SK-N-SH (cell line): ENCODE results near the gene SND1.

ENCODE experiments used
- EP300 ChIP-seq, 2 experiments: IDR thresholded peaks; 2 replicates each; pipeline versions ENCODE4 v1.4.0 to v1.6.1; 2012; ENCODE audit warnings: borderline replicate concordance in 1 of 2, low read depth in 1 of 2, low read length in 1 of 2
- POLR2AphosphoS5 ChIP-seq: IDR thresholded peaks from 2 replicates; pipeline ENCODE4 v1.6.1; 2012; ENCODE audit warnings: low read depth, low read length
- RFX5 ChIP-seq: IDR thresholded peaks from 2 replicates; pipeline ENCODE4 v1.6.1; 2012; ENCODE audit warnings: mild to moderate bottlenecking, improper control_type of control experiment, low read length
- SMC3 ChIP-seq: IDR thresholded peaks from 2 replicates; pipeline ENCODE4 v1.6.1; 2012; ENCODE audit warnings: low read depth, low read length, improper control_type of control experiment
- TCF12 ChIP-seq: IDR thresholded peaks from 2 replicates; pipeline ENCODE4 v1.4.0; 2012
- TF ChIP-seq, protein P1 (sequence below): fragments of 200-600 bp; sonication (generic); IDR thresholded peaks from 2 replicates; pipeline ENCODE4 v1.6.1; 2017; ENCODE audit warnings: antibody characterized with exemption, mild to moderate bottlenecking, moderate library complexity

DNA sequence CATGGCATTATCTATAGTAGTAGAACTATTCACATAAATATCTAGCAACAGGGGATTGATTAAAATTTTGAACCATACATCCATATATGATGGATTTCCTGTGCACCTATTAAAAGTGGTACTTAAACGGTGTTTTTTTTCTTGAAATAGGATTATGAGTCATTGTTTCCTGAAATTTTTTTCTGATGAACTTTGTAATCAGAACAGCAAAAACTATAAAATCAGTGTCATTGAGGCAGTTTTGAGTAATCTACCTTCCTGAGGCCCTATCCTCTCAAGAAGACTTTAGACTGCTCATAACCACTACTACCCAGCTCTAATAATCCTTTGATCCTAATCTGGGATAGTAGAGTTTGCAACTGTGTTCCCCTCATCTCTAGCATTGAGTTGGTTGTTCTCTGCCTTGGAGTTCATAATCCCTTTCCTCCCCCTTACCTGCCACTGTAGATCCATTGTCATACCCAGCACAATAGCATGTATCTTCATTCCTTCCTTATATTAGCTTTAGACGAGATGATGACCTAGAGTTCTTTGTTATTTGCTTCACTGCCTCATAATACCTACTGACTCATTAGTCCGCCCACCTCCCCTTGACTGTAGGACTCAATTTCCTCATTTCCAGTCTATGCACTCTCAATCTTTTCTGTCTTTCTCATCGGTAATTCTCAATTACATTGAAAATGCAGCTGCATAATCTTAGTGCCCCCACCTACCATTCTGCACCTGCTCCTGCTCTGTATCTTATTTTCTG is 245.9 kb downstream of the SND1 start:
- TF ChIP-seq RFX5 (no peak), TCF12 (no peak), SMC3 (no peak), EP300 (IDR thresholded peaks at IDR 0.05; ENCODE audit: borderline replicate concordance in 1 of 2, low read depth in 1 of 2, low read length in 1 of 2) (no peak), POLR2AphosphoS5 (no peak)
- TF ChIP-seq, protein P1, sequence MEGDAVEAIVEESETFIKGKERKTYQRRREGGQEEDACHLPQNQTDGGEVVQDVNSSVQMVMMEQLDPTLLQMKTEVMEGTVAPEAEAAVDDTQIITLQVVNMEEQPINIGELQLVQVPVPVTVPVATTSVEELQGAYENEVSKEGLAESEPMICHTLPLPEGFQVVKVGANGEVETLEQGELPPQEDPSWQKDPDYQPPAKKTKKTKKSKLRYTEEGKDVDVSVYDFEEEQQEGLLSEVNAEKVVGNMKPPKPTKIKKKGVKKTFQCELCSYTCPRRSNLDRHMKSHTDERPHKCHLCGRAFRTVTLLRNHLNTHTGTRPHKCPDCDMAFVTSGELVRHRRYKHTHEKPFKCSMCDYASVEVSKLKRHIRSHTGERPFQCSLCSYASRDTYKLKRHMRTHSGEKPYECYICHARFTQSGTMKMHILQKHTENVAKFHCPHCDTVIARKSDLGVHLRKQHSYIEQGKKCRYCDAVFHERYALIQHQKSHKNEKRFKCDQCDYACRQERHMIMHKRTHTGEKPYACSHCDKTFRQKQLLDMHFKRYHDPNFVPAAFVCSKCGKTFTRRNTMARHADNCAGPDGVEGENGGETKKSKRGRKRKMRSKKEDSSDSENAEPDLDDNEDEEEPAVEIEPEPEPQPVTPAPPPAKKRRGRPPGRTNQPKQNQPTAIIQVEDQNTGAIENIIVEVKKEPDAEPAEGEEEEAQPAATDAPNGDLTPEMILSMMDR: no peak
